KMS-11 (cell line): ENCODE data around the gene PDLIM5.

Experiments used
- H2AFZ ChIP-seq: fragments of 200-600 bp; sonication (generic); 2 replicates; pipeline ENCODE4 v1.6.1; 2016; ENCODE audit warnings: antibody characterized with exemption, mixed run types, low read depth
- H3K27ac ChIP-seq: fragments of 200-600 bp; sonication (generic); 2 replicates; pipeline ENCODE4 v1.6.1; 2016; ENCODE audit warnings: mild to moderate bottlenecking, mixed run types
- H3K27me3 ChIP-seq: fragments of 200-600 bp; sonication (generic); 2 replicates; pipeline ENCODE4 v1.6.1; 2017; ENCODE audit warnings: mild to moderate bottlenecking, low read depth, mixed run types, moderate library complexity; ENCODE audit not compliant: insufficient read depth
- H3K36me3 ChIP-seq: fragments of 200-600 bp; sonication (generic); 2 replicates; pipeline ENCODE4 v1.6.1; 2017; ENCODE audit warnings: mild to moderate bottlenecking, mixed run types; ENCODE audit not compliant: insufficient read depth
- H3K4me1 ChIP-seq: fragments of 200-600 bp; sonication (generic); 2 replicates; pipeline ENCODE4 v1.6.1; 2016; ENCODE audit warnings: mild to moderate bottlenecking, low read depth, mixed run types; ENCODE audit not compliant: poor library complexity, severe bottlenecking
- H3K4me2 ChIP-seq: fragments of 200-600 bp; sonication (generic); 2 replicates; pipeline ENCODE4 v1.7.0; 2016; ENCODE audit warnings: mild to moderate bottlenecking, mixed run types
- H3K4me3 ChIP-seq: fragments of 200-600 bp; sonication (generic); IDR thresholded peaks from 2 replicates; pipeline ENCODE4 v1.6.1; 2017; ENCODE audit warnings: low read depth, low read length, mixed read lengths; ENCODE audit not compliant: insufficient read depth
- H3K79me2 ChIP-seq: fragments of 200-600 bp; sonication (generic); 2 replicates; pipeline ENCODE4 v1.6.1; 2016; ENCODE audit warnings: low read depth, mixed run types; ENCODE audit not compliant: insufficient read depth
- H3K9ac ChIP-seq: fragments of 200-600 bp; sonication (generic); 2 replicates; pipeline ENCODE4 v1.6.1; 2016; ENCODE audit warnings: mild to moderate bottlenecking, mixed run types
- H4K20me1 ChIP-seq: fragments of 200-600 bp; sonication (generic); 2 replicates; pipeline ENCODE4 v1.6.1; 2016; ENCODE audit warnings: mild to moderate bottlenecking, mixed run types; ENCODE audit not compliant: insufficient read depth
- CTCF ChIP-seq: fragments of 200-600 bp; sonication (generic); conservative IDR thresholded peaks from 2 replicates; pipeline ENCODE4 v1.6.1; 2017; ENCODE audit warnings: low read depth, mild to moderate bottlenecking, antibody characterized with exemption, low read length, moderate library complexity, mixed read lengths

PDLIM5 gene

GRCh38 chr4:94673961-94674360 is 222.2 kb downstream of the PDLIM5 start:
- Histone ChIP-seq H2AFZ (no peak overlapping the region), H3K27ac (no peak overlapping the region), H4K20me1 (no peaks in the 10 kb centered on the region), H3K4me1 (no peaks in the 10 kb centered on the region), H3K9ac (no peak overlapping the region), H3K4me3 (no peak overlapping the region), H3K79me2 (no peaks in the 10 kb centered on the region), H3K27me3 (no peaks in the 10 kb centered on the region), H3K36me3 (no peaks in the 10 kb centered on the region), H3K4me2 (no peak overlapping the region)
- TF ChIP-seq CTCF, result no peak

GRCh38 chr4:94676970-94677369 is 225.2 kb downstream of the PDLIM5 start:
- H3K36me3 ChIP-seq, result no peaks in the 10 kb centered on the region

GRCh38 chr4:94678896-94679295 is 227.2 kb downstream of the PDLIM5 start:
- TF ChIP-seq CTCF, result no peak
- Histone ChIP-seq H3K27ac (no peak overlapping the region), H3K36me3 (no peaks in the 10 kb centered on the region), H3K9ac (no peak overlapping the region), H3K4me2 (no peak overlapping the region), H4K20me1 (no peaks in the 10 kb centered on the region), H3K79me2 (no peaks in the 10 kb centered on the region), H2AFZ (no peak overlapping the region), H3K4me3 (no peak overlapping the region), H3K27me3 (no peaks in the 10 kb centered on the region), H3K4me1 (no peaks in the 10 kb centered on the region)

More at GRCh38 chr4:94676970-94677369, 225.2 kb downstream of the PDLIM5 start:
- no peaks in the 10 kb centered on the region for H3K27me3 ChIP-seq
- H4K20me1 ChIP-seq, result no peaks in the 10 kb centered on the region
- no peak overlapping the region for H2AFZ ChIP-seq
- H3K4me2 ChIP-seq, result no peak overlapping the region
- no peak for TF ChIP-seq CTCF
- H3K4me1 ChIP-seq, result no peaks in the 10 kb centered on the region
- no peak overlapping the region for H3K27ac ChIP-seq
- no peak overlapping the region for H3K9ac ChIP-seq
- no peaks in the 10 kb centered on the region for H3K79me2 ChIP-seq
- H3K4me3 ChIP-seq, result no peak overlapping the region

- no peak overlapping the region for H2AFZ ChIP-seq
- H3K4me3 ChIP-seq, result no peak overlapping the region
- no peaks in the 10 kb centered on the region for H4K20me1 ChIP-seq
- H3K9ac ChIP-seq, result no peak overlapping the region
- H3K79me2 ChIP-seq, result no peaks in the 10 kb centered on the region
- no peak overlapping the region for H3K27ac ChIP-seq
- H3K27me3 ChIP-seq, result no peaks in the 10 kb centered on the region
- no peaks in the 10 kb centered on the region for H3K4me1 ChIP-seq
- no peak for TF ChIP-seq CTCF
- no peaks in the 10 kb centered on the region for H3K36me3 ChIP-seq
- H3K4me2 ChIP-seq, result no peak overlapping the region
Observed at GRCh38 chr4:94680176-94680862, 228.6 kb downstream of the PDLIM5 start.
